Dedifferentiated amniotic fluid mesenchymal stem cell (primary cell): ENCODE results near the gene LRRC46.

Experiments used
- DNase-seq: peaks from one replicate; pipeline ENCODE4 v3.0.0-alpha.2; 2016; ENCODE audit errors: extremely low spot score

LRRC46 gene

GRCh38 chr17:47830396-47831002 lies 971 bp upstream of the LRRC46 start:
- no peak for DNase-seq

DNA sequence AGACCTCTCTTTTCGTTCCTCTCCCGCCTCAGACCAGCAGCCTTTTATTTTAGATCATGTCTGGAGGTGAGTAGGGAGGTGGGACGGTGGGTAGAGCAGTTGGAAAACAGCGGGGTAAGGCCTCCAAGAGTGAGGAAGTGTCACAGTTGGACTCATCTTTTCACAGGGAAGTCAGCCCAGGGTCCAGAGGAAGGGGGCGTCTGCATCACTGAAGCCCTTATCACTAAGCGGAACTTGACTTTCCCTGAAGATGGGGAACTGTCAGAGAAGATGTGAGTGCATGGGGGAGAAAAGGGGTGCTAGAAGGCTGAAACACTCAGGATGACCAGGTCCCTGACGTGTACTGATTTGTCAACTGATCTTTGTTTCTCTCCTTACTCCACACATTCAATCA lies 461 bp downstream of the LRRC46 start:
- DNase-seq, result no peak

GRCh38 chr17:47834756-47835155 lies 3.3 kb downstream of the LRRC46 start:
- DNase-seq, result no peak

DNA sequence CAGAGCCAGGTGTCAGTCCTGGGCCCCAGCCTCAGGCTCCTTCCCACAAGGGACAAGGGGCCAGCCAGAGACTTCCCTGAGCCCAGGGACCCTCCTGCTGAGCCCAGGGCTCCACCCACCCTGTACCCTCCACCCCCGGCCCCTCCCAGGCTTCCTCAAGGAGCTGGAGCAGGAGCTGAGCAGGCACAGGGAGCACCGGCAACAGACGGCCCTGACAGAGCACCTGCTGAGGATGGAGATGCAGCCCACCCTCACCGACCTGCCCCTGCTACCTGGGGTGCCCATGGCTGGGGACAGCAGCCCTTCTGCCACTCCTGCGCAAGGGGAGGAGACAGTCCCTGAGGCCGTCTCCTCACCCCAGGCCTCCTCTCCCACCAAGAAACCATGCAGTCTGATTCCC lies 5.1 kb downstream of the LRRC46 start:
- DNase-seq, result no peak

GRCh38 chr17:47837401-47838039 lies 6.0 kb downstream of the LRRC46 start:
- DNase-seq, result no peak

GRCh38 chr17:47838636-47839035 lies 7.2 kb downstream of the LRRC46 start:
- DNase-seq, result no peak

GRCh38 chr17:47839071-47839470 lies 7.6 kb downstream of the LRRC46 start:
- no peak for DNase-seq

GRCh38 chr17:47840001-47840741 lies 8.7 kb downstream of the LRRC46 start:
- no peak for DNase-seq

- peak; percentile 62 for DNase-seq
Measured at GRCh38 chr17:47840742-47841487, 9.4 kb downstream of the LRRC46 start, which contains the start of gene SCRN2. SCRN2 (minus strand) TSS chr17:47841273; CDS start chr17:47840843, 430 bp downstream.

- DNase-seq, result no peak
Measured at GRCh38 chr17:47841488-47842291, 10.2 kb downstream of the LRRC46 start.

DNA sequence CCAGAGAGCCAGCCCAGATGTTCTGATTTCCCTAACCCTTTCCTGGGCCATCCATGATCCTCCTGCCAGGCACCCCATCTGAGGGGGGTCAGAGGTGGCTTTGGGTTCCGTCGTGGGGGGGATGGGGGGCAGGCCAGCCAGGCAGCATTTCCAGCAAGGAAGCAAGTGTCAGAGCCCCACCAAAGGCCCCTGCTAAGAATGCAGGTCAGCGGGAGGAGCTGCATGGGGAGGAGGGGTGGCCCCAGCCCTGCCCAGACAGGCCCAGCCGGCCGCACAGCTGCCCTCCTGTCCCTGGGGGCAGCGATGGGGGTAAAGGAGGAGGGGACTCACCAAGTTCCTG lies 11.9 kb downstream of the LRRC46 start:
- no peak for DNase-seq

- no peak for DNase-seq
Measured at GRCh38 chr17:47844227-47844626, 12.8 kb downstream of the LRRC46 start.

DNA sequence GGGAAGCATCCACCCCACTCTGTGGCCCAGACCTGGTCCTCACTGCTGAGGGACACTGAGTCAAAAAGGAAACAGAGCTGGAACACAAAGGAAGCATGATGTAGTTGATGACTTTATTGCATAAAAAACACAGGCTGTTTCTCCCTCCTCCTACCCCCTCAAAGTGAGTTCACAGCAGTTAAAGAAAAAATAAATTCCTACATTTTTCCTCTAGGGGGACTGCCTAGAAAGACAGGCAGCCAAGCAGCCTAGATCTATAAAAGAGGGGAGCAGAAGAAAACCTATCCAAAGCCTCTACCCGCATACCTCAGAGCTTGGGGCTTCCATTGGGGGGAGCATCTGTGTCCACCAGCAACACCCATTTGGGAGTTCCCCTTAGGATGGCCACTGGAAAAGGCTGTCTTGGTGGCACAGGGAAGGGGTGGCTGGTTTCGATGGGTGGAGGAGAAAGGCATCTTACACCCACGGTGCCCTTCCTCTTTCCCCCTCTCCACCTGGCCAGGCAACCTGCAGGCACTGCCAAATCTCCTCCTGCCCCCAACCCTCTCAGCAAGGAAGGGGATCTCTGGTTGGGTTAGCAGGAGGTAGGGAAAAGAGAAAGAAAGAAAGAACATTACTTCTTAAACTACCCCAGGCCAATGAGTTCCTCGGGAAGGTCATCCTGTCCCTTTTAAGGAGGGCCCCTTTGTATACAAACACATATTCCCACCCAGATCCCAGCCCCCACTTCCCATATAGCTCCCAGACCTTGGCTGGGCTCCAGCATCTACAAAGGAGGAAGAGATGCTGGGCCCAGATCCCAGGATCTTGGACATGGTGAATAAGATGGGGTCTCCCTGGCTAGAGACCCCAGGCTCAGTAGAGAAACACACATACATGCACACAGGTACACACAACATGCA lies 13.6 kb downstream of the LRRC46 start:
- DNase-seq, result no peak

GRCh38 chr17:47845716-47846075 lies 14.2 kb downstream of the LRRC46 start:
- DNase-seq, result no peak

DNA sequence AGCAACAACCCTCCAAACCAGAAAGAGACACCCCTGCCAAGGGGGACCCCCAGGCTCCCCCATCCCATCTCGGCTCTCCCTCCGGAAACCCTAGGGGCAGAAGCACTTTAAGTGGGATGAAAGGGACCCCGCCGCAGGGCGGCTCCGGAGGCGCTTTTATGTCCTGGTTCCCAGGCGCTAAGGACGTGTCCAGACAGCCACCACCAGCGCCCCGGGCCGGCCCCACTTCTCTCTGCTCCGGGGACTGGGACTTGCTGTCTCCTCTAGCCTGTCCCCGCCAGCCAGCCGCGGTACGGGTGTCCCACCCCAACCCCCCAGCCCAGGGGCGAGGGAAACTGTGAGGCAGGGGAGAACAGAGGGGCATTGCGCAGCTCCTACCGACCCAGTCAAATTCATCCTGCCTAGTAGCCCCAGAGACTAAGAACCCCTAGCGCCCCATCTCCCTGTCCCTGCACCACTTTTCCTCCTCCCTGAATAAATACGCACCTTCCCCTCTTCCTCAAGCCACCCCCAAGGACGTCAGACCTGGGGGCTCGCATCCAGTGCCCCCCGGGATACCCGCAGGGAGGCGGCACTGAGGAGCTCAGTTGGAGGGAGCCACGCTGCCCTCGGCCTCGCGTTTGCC lies 15.4 kb downstream of the LRRC46 start:
- DNase-seq, result no peak

GRCh38 chr17:47847341-47848197 lies 16.1 kb downstream of the LRRC46 start:
- DNase-seq, result no peak

DNA sequence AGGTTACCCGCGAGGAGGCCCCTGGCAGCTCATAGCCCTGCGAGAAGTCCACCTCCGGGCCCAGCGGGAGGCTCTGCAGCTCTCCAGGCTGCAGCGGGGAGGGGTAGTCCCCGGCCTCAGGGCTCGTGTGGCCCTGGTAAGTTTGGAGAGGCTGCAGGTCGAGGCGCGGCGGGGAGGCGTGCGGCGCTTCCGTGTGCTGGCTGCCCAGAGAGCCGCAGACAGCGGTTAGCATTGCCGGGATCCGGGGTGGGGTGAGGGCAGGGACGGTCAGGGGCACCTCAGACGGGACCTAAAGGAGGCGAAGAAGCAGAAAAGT lies 16.7 kb downstream of the LRRC46 start:
- no peak for DNase-seq

GRCh38 chr17:47850373-47850691 lies 18.9 kb downstream of the LRRC46 start:
- no peak for DNase-seq
